Hematopoietic multipotent progenitor cell treated with erythropoietin and hydrocortisone succinate and interleukin-3 and kit ligand, for 8 days (in vitro differentiated cells): ENCODE measurements around the gene CTXN3.

Source experiments
- DNase-seq: peaks from one replicate; pipeline ENCODE4 v3.0.0-alpha.2; 2015

Gene CTXN3

GRCh38 chr5:127700237-127700766 is 51.4 kb downstream of the CTXN3 start:
- DNase-seq: no peak

DNA sequence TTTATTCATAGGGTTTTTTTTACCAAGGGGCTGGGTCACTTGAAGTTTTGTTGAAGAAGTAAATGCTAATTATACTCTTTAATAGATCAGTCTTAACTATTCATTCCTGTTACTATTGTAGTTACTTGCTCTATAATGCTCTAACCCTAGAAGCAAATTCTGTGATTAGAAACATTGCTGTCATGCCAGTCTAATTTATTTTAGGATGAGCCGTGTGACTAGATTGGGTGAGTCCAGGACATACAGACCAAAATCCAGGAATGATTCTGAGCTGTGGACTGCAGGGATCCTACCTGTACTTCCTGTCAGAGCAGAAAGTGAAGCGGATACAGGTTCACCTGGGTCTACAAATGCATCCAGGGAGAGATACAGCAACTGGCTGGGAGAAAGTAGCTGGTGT is 53.6 kb downstream of the CTXN3 start:
- DNase-seq: no peak

DNA sequence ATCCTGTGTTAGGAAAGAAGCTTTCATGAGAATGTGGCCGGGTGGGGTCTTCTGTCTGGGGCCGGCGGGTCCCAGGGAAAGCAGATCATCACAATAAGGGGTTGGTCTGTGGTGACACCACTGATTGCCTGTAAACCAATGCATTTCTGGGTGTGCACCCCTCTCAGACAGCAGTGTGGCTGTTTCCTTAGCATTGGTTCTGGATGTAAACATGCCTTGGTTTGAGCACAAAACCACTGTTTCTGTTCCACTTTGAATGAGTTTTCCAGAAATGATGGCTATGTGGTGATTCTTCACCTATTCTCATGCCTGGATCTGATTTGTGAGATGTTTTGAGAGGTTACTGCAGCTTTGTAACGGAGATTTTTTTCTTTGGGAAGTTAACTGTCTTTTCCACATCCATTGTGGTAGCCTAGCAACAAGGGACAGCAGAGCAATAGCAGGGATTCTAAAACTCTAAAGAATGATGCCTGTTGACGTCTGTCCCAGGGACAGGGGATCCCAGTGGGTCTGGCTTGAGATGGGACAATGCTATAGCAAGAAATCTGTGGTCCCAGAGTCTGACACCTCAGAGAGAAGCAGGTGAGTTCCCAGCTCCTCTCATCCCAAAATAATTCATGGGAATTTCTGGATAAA is 54.2 kb downstream of the CTXN3 start, which contains the start of gene CCDC192:
Gene CCDC192 (plus strand): TSS at position 466 of the 636 bp plus-strand sequence. CDS start 55 bp downstream, at position 521.
- DNase-seq: no peak

- peak; percentile 6 for DNase-seq
These were observed 56.4 kb downstream of the CTXN3 start for GRCh38 chr5:127705120-127705892.

DNA sequence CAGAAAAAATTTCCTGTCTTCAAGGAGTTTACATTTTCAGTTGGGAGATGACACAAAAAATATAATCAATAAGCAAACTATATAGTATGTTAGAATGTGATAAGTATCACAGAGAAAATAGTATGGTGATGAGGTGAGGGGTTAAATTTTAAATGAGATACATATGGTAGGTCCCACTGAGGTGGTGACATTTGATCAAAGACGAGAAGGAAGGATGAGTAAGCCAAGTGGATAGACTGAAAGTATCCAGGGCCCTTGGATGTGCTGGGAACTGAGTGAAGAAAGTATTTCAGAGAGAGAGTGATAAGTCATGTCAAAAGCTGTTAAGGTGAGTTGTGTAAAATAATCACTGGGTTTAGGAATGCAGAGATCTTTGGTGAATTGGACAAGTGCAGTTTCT is 57.8 kb downstream of the CTXN3 start:
- DNase-seq: no peak

DNA sequence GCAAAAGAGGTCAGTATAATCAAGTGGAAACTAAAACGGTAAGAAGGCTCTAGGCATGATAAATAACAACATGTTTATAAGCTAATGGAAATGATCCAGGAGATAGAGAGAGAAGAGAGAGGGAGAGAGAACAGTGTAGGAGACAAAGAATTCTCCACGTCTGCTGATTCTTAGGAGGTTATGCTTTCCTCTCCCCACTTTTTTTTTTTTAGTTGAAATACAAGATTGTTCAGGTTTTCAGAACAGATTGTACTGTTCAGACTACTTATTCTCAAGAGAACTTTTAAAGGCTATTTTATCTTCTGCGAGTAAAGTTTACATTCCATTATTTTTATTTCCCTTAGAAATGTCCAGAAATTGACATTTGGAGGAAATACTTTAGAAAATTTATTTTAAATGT is 58.3 kb downstream of the CTXN3 start:
- DNase-seq: no peak
